NCI-H1092 (cell line): ENCODE measurements around the gene SH3D19.
"Not testable (repeated sequence)": the region's sequence is repeated elsewhere in the genome, so short reads cannot be mapped to it uniquely, and the experiment has no call there.

Source experiments
- DNase-seq: peaks from one replicate; lab custom pipeline; 2025; lab: John Stamatoyannopoulos, UW

SH3D19 gene

DNA sequence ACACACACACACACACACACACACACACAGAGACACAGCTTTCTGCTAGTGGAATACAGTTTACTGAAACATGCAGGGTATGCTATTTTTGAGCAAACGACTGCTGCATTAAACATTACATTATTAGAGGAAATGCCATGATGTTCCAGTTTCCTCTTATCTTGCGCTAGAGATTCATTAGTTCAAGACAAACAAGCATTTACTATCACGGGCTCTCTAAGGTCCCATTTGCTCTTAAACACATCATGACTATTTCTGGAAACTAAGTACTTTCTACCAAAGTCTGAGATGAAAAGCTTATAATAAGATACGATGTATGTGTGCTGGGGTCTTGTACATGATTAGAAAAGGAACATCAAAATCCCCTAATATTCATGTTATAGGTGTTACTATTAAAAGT is 177.1 kb downstream of the SH3D19 start:
- no peak for DNase-seq

DNA sequence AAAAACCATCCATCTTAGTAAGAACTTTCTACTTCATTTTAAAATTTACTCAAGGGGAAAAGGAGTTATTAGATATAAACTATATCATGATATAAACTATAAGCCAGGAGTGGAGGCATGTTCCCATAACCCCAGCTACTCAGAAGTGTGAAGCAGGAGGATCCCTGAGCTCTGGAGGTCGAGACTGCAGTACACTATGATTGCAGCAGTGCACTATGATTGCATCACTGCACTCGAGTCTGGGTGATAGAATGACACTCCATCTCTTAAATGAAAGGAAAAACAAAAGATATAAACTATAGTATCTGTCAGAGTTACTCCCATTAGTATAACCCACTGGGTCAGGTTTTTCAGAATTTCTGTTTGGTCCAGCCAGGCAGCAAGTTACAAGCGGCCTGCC is 178.4 kb downstream of the SH3D19 start:
- DNase-seq, result no peak

DNA sequence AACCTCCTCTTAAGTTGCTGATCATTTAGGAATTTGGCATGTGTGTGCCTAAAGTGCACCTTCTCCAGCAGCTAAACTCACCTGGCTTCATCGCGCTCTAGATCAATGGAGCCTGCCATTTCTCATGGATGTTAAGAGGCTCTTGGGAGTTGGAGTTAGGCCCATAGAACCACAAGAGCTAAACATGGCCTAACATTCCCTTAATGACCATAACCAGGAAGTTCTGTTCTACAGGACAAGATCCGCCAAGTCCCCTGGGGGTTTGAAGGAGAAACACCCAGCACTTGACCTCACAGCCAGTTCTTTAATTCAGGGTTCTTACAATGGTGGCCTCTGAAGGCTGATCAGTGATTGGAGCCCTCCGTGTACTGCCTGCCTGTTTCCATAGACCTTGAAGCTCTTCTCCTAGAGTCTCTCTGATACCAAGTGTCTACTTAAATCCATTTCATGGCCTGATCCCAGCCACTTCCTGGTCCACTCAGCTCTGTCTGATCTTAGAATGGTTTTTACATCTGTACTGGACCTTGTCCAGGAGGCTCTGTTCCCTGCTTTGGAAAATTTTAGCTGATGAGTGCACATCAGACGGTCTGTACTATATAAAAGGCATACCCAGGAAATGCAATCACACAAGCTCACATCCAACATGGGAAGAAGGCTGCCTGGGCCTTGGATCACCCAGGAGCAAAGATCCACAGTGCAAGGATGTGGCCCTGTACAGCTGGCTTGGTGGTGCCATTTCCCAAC is 180.9 kb downstream of the SH3D19 start:
- no peak for DNase-seq

DNA sequence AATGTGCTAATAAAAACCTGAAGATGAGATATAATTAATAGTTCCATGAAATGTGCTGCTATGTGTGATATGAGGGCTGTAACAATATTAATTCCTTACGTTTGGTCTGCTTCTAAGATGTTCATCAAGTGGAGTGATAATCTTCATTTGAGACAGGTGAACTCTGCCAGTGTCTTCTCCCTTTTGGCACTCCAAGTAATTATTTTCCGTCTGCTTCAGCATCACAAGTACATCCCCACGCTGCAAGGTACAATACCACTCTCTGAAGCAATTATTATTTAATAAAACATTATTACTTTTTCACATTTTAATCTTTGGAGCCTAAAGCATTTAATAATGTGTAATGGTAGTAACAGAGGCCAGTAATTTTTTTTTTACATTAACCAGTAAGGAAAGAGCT is 181.6 kb downstream of the SH3D19 start:
- DNase-seq, result no peak

- DNase-seq, result no peak
Measured at GRCh38 chr4:151143162-151143561, 182.2 kb downstream of the SH3D19 start.

DNA sequence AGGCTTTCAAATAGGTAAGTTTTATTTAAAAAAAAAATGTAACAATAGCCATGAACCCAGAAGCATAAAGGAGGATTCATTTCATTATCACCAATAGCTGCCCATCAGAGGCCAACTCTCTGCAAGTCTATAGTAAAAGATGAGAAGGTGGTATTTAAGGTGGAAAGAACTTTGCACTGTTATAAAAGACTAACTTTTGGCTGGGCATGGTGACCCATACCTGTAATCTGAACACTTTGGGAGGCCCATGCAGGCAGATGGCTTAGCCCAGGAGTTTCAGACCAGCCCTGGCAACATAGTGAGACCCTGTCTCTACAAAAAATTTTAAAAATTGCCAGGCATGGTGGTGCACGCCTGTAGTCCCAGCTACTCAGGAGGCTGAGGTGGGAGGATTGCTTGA is 182.6 kb downstream of the SH3D19 start:
- DNase-seq, result no peak

GRCh38 chr4:151139814-151140213 is 185.6 kb downstream of the SH3D19 start:
- DNase-seq, result no peak

DNA sequence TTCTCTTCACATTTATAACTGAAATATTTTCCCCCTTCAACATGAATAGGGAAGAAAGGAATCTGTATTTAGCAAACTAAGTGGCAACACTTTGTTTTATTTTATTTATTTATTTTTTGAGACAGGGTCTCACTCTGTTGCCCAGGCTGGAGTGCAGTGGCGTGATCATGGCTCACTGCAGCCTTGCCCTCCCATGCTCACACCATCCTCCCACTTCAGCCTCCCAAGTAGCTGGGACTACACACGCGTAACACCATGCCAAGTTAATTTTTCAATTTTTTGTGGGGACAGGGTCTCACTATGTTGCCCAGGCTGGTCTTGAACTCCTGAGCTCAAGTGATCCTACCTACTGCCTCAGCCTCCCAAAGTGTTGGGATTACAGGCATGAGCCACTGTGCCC is 189.4 kb downstream of the SH3D19 start:
- DNase-seq, result not testable (repeated sequence)

DNA sequence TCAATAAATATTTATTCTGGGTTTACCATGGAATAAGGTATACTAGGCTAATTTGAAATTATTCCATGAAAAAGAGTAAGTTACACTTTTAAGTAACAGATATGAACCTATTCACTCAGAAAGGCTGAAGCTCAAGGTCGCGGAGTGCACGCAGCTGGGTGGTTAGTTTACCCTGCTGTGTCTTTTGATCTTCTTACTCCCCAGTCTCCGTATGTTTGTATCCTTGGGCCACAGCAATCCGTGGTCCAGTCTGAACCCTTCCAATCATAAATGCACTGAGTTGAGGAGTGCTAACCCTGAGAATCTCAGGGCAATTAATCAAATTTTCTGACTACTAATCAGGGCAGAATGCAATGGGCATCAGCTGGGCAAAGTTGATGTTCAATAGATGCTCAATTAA is 192.1 kb downstream of the SH3D19 start:
- DNase-seq, result no peak

DNA sequence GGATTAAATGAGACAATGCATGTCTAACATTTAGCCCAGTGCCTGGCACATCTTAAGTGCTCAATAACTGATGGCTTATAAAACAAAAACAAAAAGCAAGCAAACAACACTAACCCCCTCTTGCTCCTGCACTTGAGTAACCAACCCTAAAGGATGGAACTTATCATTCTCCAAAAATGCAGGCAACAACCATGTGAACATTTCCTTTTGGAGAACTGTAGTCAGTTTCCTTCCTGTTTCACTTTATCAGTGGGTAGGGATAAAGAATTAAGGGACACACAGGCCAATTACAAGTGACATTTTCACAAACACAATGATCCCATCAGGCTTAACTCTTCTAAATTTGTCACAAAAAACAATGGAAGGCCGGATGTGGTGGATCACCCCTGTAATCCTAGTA is 195.6 kb downstream of the SH3D19 start:
- no peak for DNase-seq

- DNase-seq, result peak; percentile 34
Measured at GRCh38 chr4:151117371-151117962, 207.9 kb downstream of the SH3D19 start.

DNA sequence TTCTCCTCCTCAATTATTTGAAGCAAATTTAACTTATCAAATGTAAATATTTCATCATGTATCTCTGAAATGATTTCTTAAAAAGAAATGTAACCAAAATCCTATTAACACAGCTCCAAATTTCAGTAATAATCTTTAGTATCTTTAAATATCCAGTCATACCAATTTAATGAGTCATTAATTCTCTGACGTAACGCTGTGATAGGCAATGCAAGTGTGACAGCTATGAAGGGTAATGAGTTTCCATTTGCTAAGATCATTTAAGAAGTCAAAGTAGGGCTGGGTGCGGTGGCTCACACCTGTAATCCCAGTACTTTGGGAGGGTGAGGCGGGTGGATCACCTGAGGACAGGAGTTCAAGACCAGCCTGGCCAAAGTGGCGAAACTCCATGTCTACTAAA is 210.4 kb downstream of the SH3D19 start:
- DNase-seq, result no peak

DNA sequence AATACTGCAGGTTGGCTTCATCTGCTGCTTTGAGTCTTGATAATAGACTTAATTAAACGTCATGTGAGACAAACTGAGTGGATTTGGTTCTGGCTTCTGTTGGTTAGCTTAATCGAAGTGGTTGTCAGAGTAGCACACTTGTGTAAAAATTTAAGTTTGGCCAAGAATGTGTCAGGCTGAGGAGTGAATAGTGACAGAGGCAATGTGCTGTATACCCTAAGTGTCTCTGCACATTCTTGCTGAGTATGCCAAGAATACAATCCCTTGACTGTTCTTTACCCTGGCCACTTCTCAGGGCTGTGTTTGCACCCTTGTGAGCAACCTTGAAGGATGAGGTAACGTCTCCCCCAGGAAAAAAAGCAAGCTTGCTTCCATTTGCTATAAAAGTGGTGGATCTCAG is 211.1 kb downstream of the SH3D19 start:
- no peak for DNase-seq

GRCh38 chr4:151110236-151110635 is 215.2 kb downstream of the SH3D19 start:
- DNase-seq, result no peak

DNA sequence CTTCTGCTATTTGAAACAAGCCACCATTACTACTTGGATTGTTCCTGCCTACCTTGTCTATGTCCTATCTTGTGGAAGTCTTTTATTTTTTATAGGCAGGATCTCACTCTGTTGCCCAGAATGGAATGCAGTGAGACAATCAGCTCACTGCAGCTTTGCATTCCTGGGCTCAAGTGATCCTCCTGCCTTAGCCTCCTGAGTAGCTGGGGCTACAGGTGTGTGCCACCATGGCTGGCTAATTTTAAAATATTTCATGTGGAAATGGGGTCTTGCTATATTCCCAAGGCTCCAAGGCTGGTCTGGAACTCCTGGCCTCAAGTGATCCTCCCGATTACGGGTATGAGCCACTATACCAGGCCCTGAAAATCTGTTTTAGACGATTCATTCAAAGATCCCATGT is 218.3 kb downstream of the SH3D19 start:
- DNase-seq, result no peak

GRCh38 chr4:151105454-151106032 is 219.9 kb downstream of the SH3D19 start:
- no peak for DNase-seq

GRCh38 chr4:151104621-151105020 is 220.8 kb downstream of the SH3D19 start:
- DNase-seq, result no peak

GRCh38 chr4:151103758-151104157 is 221.6 kb downstream of the SH3D19 start:
- no peak for DNase-seq

DNA sequence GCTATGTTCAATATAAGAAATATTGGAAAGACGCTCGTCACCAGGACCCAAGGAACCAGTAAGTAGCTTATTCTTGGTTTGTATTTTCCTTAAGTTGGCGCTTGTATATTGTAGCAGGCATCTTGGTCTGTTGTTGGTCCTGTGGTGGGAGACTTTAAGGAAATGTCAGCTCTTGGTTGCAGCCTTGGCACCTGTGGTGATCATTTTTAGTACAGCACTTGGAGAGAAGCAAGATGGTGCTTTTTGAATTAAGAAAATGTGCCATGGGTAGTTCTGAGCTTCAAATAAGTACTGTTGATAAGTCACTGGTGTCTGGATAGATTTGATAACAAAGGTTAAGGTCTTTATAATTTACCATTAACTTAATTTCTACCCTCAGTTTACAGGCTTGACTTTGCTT is 224.9 kb downstream of the SH3D19 start:
- no peak for DNase-seq

DNA sequence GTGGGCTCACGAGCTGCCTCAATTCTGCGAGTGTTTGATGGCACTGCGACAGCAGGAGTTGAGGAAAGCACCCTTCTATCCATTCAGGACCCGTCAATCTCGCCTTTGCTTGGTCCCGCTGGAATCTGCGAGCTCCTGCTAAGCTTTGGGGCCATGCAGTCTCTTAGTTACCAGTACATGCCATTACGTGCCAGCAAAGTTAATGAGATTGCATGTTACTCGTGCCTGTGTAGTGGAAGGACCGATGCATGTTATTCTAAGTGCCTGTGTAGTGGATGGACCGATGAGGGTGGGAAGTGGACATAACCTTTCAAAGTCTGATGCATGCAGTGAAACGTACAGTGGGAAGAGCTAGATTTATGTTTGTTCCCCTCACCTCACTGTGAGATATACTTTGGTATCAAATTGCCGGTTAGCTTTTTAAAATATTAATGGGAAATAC is 225.4 kb downstream of the SH3D19 start:
- no peak for DNase-seq

DNA sequence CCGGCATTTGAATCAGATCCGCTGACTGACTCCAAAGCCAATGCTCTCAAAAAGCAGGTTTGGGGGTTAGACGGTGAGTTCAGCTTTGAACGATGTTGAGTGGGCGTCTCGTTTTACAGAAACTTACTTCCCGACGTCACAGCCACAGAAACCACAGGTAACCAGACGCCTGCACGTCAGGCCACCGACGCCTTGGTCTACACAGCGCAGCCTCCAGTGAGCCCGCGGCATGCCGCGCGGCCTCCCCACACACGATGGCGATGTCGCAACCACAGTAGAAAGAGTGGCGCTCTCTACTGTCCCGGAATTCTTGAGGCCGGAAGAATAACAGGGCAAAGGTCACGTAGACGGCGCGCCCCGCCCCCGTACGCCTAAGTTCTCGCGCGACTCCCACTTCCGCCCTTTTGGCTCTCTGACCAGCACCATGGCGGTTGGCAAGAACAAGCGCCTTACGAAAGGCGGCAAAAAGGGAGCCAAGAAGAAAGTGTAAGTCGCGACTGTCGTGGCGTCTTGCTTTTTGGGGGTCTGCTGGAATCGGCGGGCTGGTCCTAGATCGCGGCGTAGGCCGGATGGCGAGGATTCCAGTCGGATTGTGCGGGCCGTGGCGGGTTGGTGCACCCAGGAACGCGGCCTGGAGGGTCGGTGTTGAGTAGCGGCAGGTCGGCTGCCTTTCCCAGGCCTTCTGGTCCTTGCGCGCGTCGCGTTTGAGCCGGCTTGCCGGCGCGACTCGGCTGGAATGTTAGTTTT is 226.0 kb downstream of the SH3D19 start, which contains the start of gene RPS3A:
RPS3A (plus strand) TSS at position 400 of the 747 bp plus-strand sequence; CDS start at position 425, 25 bp downstream.
- peak; percentile 95 for DNase-seq

DNA sequence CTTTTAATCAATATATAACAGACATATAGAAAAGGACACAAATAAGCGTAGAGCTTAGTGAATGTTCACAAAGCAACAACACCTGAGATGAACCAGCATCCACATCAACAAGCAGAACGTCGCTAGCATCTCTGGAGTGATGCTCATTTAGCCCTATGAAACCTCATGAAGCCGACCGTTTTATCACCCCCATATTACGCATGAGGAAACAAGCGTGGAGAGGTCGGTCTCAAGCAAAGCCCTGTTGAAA is 226.5 kb downstream of the SH3D19 start:
- no peak for DNase-seq

DNA sequence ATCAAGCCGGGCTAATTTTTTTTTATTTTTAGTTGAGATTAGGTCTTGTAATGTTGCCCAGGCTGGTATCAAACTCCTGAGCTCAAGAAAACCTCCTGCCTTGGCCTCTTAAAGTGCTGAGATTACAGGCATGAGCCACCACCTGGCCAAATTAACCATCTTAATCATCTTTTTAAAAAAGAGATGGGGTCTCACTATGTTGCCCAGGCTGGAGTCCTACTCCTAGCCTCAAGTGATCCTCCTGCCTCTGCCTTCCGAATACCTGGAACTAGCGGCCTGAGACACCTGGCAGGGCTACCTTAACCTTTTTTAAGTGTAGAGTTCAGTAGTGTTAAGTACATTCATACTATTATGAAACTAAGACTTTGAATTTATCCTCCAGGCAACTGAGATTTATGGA is 227.6 kb downstream of the SH3D19 start:
- DNase-seq, result no peak
